DND-41 (cell line): ENCODE data around the gene TSPAN18.

Experiments
- ATAC-seq: fragments of 200-7000 bp; cut with Tn5 transposase; 3 replicates; pipeline ENCODE4 v1.9.1; 2021; ENCODE audit warnings: low read depth; ENCODE audit not compliant: insufficient read depth
- DNase-seq: peaks from one replicate; pipeline ENCODE4 v3.0.0-alpha.2; 2020
- H2AFZ ChIP-seq: 2 replicates; pipeline ENCODE4 v1.6.0; 2012; ENCODE audit warnings: low read depth, low read length
- H3K27ac ChIP-seq: 2 replicates; pipeline ENCODE4 v1.5.1; 2012; ENCODE audit warnings: low read length, inconsistent platforms
- H3K27me3 ChIP-seq: fragments of 200-600 bp; sonication (generic); 2 replicates; pipeline ENCODE4 v1.6.0; 2012; ENCODE audit warnings: low read length, mild to moderate bottlenecking, inconsistent platforms; ENCODE audit not compliant: insufficient read depth, poor library complexity
- H3K36me3 ChIP-seq: 2 replicates; pipeline ENCODE4 v1.5.1; 2012; ENCODE audit warnings: low read length, inconsistent platforms; ENCODE audit not compliant: insufficient read depth
- H3K4me1 ChIP-seq: 2 replicates; pipeline ENCODE4 v1.5.1; 2012; ENCODE audit warnings: mild to moderate bottlenecking, low read length; ENCODE audit not compliant: insufficient read depth
- H3K4me2 ChIP-seq: 2 replicates; pipeline ENCODE4 v1.6.0; 2012; ENCODE audit warnings: mild to moderate bottlenecking, moderate library complexity, low read length, inconsistent platforms; ENCODE audit not compliant: insufficient read depth
- H3K4me3 ChIP-seq, 2 experiments: fragments of 200-600 bp in 1 of 2; shearing (Covaris generic) in 1 of 2; 2 replicates each; pipeline ENCODE4 v1.5.1; 2012 to 2016; ENCODE audit warnings: inconsistent platforms in 2 of 2, low read length in 2 of 2, mild to moderate bottlenecking in 2 of 2, low read depth in 1 of 2, moderate library complexity in 1 of 2
- H3K79me2 ChIP-seq: 2 replicates; pipeline ENCODE4 v1.6.0; 2012; ENCODE audit warnings: low read length, inconsistent platforms; ENCODE audit not compliant: insufficient read depth
- H3K9ac ChIP-seq: 2 replicates; pipeline ENCODE4 v1.6.0; 2012; ENCODE audit warnings: low read depth, mild to moderate bottlenecking, inconsistent platforms, low read length, moderate library complexity
- H3K9me3 ChIP-seq: 2 replicates; pipeline ENCODE4 v1.5.1; 2012; ENCODE audit warnings: low read length, moderate library complexity, mild to moderate bottlenecking, inconsistent platforms; ENCODE audit not compliant: insufficient read depth, severe bottlenecking
- H4K20me1 ChIP-seq: 2 replicates; pipeline ENCODE4 v1.6.0; 2012; ENCODE audit warnings: low read length; ENCODE audit not compliant: insufficient read depth
- CTCF ChIP-seq: IDR thresholded peaks from 2 replicates; pipeline ENCODE4 v1.5.1; 2012; ENCODE audit warnings: borderline replicate concordance, low read length, moderate library complexity, mild to moderate bottlenecking; ENCODE audit not compliant: poor library complexity, severe bottlenecking; ENCODE audit errors: extremely low read depth
- EZH2 ChIP-seq: IDR thresholded peaks from 3 replicates; pipeline ENCODE4 v1.6.1; 2012; ENCODE audit warnings: borderline replicate concordance, low read depth, mild to moderate bottlenecking, moderate library complexity, low read length, inconsistent platforms; ENCODE audit not compliant: severe bottlenecking

TSPAN18 gene

GRCh38 chr11:44876194-44876723, 149.5 kb downstream of the TSPAN18 start:
- Histone ChIP-seq H3K9me3 (no peaks in the 10 kb centered on the region), H3K36me3 (no peaks in the 10 kb centered on the region), H3K27me3 (peaks cover 41% of the 10 kb centered on the region), H4K20me1 (peaks cover 18% of the 10 kb centered on the region; the same call in 1 of the 2 replicates), H3K9ac (no peak overlapping the region), H3K4me2 (no peak overlapping the region), H3K4me1 (no peaks in the 10 kb centered on the region), H3K4me3 (no peak overlapping the region), H3K79me2 (no peaks in the 10 kb centered on the region), H3K27ac (no peak overlapping the region), H2AFZ (no peak overlapping the region)
- TF ChIP-seq EZH2 (no peak), CTCF (no peak)
- DNase-seq (no peak), ATAC-seq (no peak)

- Histone ChIP-seq H2AFZ (no peak overlapping the region), H3K27ac (no peak overlapping the region), H3K9me3 (no peaks in the 10 kb centered on the region), H3K4me3 (no peak overlapping the region), H3K36me3 (no peaks in the 10 kb centered on the region), H3K4me2 (no peak overlapping the region), H3K79me2 (no peaks in the 10 kb centered on the region), H3K27me3 (peaks cover 41% of the 10 kb centered on the region), H4K20me1 (peaks cover 18% of the 10 kb centered on the region; the same call in 1 of the 2 replicates), H3K4me1 (no peaks in the 10 kb centered on the region), H3K9ac (no peak overlapping the region)
- ATAC-seq (no peak), DNase-seq (no peak)
- TF ChIP-seq EZH2 = no peak
- TF ChIP-seq CTCF = no peak
These were observed 150.1 kb downstream of the TSPAN18 start for GRCh38 chr11:44876906-44877305.

- H3K4me2 ChIP-seq = no peak overlapping the region
- TF ChIP-seq CTCF (no peak), EZH2 (no peak)
- peaks cover 43% of the 10 kb centered on the region for H3K27me3 ChIP-seq
- H3K79me2 ChIP-seq = no peaks in the 10 kb centered on the region
- H3K36me3 ChIP-seq = no peaks in the 10 kb centered on the region
- H2AFZ ChIP-seq = no peak overlapping the region
- no peak overlapping the region for H3K9ac ChIP-seq
- H3K27ac ChIP-seq = no peak overlapping the region
- ATAC-seq (no peak), DNase-seq (no peak)
- peaks cover 18% of the 10 kb centered on the region; the same call in 1 of the 2 replicates for H4K20me1 ChIP-seq
- H3K4me1 ChIP-seq = no peaks in the 10 kb centered on the region
- H3K4me3 ChIP-seq = no peak overlapping the region
- H3K9me3 ChIP-seq = no peaks in the 10 kb centered on the region
These were observed 151.1 kb downstream of the TSPAN18 start for GRCh38 chr11:44877571-44878497.
